Endodermal cell (in vitro differentiated cells): Measurements from ENCODE around the gene EIF4A2. TPM values are rescaled to one million over a fixed set of nuclear protein-coding genes. Genes with fewer than 3 reads are reported as not detected.
A peak's percentile ranks its signal among the peaks of the same experiment; 100 is the strongest.

Source experiments
- DNase-seq: peaks from one replicate; pipeline ENCODE4 v3.0.0-alpha.2; 2017
- H3K27ac ChIP-seq: 2 replicates; pipeline ENCODE4 v1.5.1; 2013; ENCODE audit warnings: mild to moderate bottlenecking, low read depth, low read length, moderate library complexity
- H3K27me3 ChIP-seq: 2 replicates; pipeline ENCODE4 v1.6.1; 2013; ENCODE audit warnings: mild to moderate bottlenecking, low read length, moderate library complexity; ENCODE audit not compliant: insufficient read depth, control insufficient read depth, poor library complexity, severe bottlenecking
- H3K36me3 ChIP-seq: 2 replicates; pipeline ENCODE4 v1.7.0; 2013; ENCODE audit warnings: mild to moderate bottlenecking, low read length, moderate library complexity; ENCODE audit not compliant: control insufficient read depth, insufficient read depth
- H3K4me1 ChIP-seq: one replicate; pipeline ENCODE4 v1.7.0; 2013; ENCODE audit warnings: low read length; ENCODE audit not compliant: control insufficient read depth, insufficient read depth
- H3K4me3 ChIP-seq: 2 replicates; pipeline ENCODE4 v1.5.1; 2013; ENCODE audit warnings: mild to moderate bottlenecking, low read length, moderate library complexity
- H3K9ac ChIP-seq: 2 replicates; pipeline ENCODE4 v1.6.1; 2013; ENCODE audit warnings: mild to moderate bottlenecking, low read length, moderate library complexity; ENCODE audit not compliant: poor library complexity, severe bottlenecking; ENCODE audit errors: extremely low read depth
- H3K9me3 ChIP-seq: 2 replicates; pipeline ENCODE4 v1.6.1; 2013; ENCODE audit warnings: mild to moderate bottlenecking, low read length, moderate library complexity; ENCODE audit not compliant: control insufficient read depth
- H3K27ac Mint-ChIP-seq: 2 replicates; pipeline ENCODE4 v1.8.0; 2020; ENCODE audit warnings: mixed read lengths
- H3K27me3 Mint-ChIP-seq: 2 replicates; pipeline ENCODE4 v1.8.0; 2021; ENCODE audit warnings: mild to moderate bottlenecking, mixed read lengths; ENCODE audit not compliant: insufficient read depth
- H3K36me3 Mint-ChIP-seq: 2 replicates; pipeline ENCODE4 v1.8.0; 2020; ENCODE audit warnings: low read depth, mixed read lengths
- H3K4me1 Mint-ChIP-seq: 2 replicates; pipeline ENCODE4 v1.8.0; 2020; ENCODE audit warnings: mixed read lengths
- H3K4me3 Mint-ChIP-seq: 2 replicates; pipeline ENCODE4 v1.8.0; 2020; ENCODE audit warnings: mild to moderate bottlenecking, moderate library complexity, mixed read lengths
- H3K9me3 Mint-ChIP-seq: 2 replicates; pipeline ENCODE4 v1.8.0; 2020; ENCODE audit warnings: mild to moderate bottlenecking, mixed read lengths
- WGBS, 2 experiments: methylation state at CpG; one replicate each; pipeline versions ENCODE4 v1.1.5 to v1.1.7; 2013; ENCODE audit warnings: missing lambda C conversion rate in 2 of 2, mixed read lengths in 1 of 2; ENCODE audit not compliant: insufficient coverage in 1 of 2, insufficient read length in 1 of 2; 5-methylcytosine and 5-hydroxymethylcytosine counted together
- long read RNA-seq, 4 experiments: library from polyadenylated mRNA in 2 of 4; library from RNA in 1 of 4; library from capped mRNA in 1 of 4; stranded (forward) in 3 of 4; unstranded in 1 of 4; transcript quantifications; one replicate each; pipeline ENCODE4 v2.0.0, GENCODE V29; 2020 to 2021; ENCODE audit warnings: inconsistent platforms in 1 of 4
- polyA plus RNA-seq, 2 experiments: library from polyadenylated mRNA; stranded (reverse); fragments of 50-300 nt; gene quantifications; one replicate each; pipeline ENCODE4 v1.2.3, GENCODE V29; 2013
- total RNA-seq, 2 donors: library from RNA; stranded (reverse); fragmentation: NEBNext Ultra II Directional in 1 of 2; extraction: Animal tissue kit (Norgen Biotek cat#: 25700) in 1 of 2; gene quantifications; 2 replicates in 1 of 2; 3 replicates in 1 of 2; pipeline ENCODE4 v1.2.1, GENCODE V29; 2021
- TF ChIP-seq, protein P1 (sequence below): fragments of 200-600 bp; sonication (generic); conservative IDR thresholded peaks from 2 replicates; pipeline ENCODE4 v1.5.0; 2021; ENCODE audit warnings: antibody characterized with exemption, mild to moderate bottlenecking

EIF4A2 gene
- 100 to 1,000 TPM; 329 TPM for total RNA-seq
- 599 TPM for polyA plus RNA-seq (2013, experiment 1 of 2)
- 546 TPM for polyA plus RNA-seq (2013, experiment 2 of 2)
- long read RNA-seq, experiment 1, transcript EIF4A2-205 (11 exons, 1,889 nt) = minor isoform, 12 of 126 reads
- long read RNA-seq, experiment 1, transcript EIF4A2-201 (11 exons, 1,919 nt) = major isoform, 38 of 126 reads
- long read RNA-seq, experiment 1, partial matches to known transcripts = 42 of 126 reads
- long read RNA-seq, experiment 1, other reads (novel, unspliced or antisense) = 22 of 126 reads
- long read RNA-seq, experiment 2, transcript EIF4A2-203 (10 exons, 1,751 nt) = minor isoform, 11 of 289 reads
- long read RNA-seq, experiment 2, transcript EIF4A2-201 (11 exons, 1,919 nt) = major isoform, 118 of 289 reads
- long read RNA-seq, experiment 2, transcript EIF4A2-205 (11 exons, 1,889 nt) = minor isoform, 43 of 289 reads
- long read RNA-seq, experiment 2, transcript EIF4A2-207 (10 exons, 1,729 nt) = minor isoform, 7 of 289 reads
- long read RNA-seq, experiment 2, partial matches to known transcripts = 50 of 289 reads
- long read RNA-seq, experiment 2, other reads (novel, unspliced or antisense) = 53 of 289 reads
- long read RNA-seq, experiment 3, transcript EIF4A2-203 (10 exons, 1,751 nt) = minor isoform, 88 of 1,452 reads
- long read RNA-seq, experiment 3, transcript EIF4A2-201 (11 exons, 1,919 nt) = major isoform, 652 of 1,452 reads
- long read RNA-seq, experiment 3, transcript EIF4A2-205 (11 exons, 1,889 nt) = minor isoform, 201 of 1,452 reads
- long read RNA-seq, experiment 3, transcript EIF4A2-202 (12 exons, 1,977 nt) = minor isoform, 31 of 1,452 reads
- long read RNA-seq, experiment 3, partial matches to known transcripts = 183 of 1,452 reads
- long read RNA-seq, experiment 3, other reads (novel, unspliced or antisense) = 260 of 1,452 reads
- long read RNA-seq, experiment 4, transcript EIF4A2-205 (11 exons, 1,889 nt) = minor isoform, 206 of 1,468 reads
- long read RNA-seq, experiment 4, transcript EIF4A2-203 (10 exons, 1,751 nt) = minor isoform, 157 of 1,468 reads
- long read RNA-seq, experiment 4, transcript EIF4A2-207 (10 exons, 1,729 nt) = minor isoform, 53 of 1,468 reads
- long read RNA-seq, experiment 4, transcript EIF4A2-201 (11 exons, 1,919 nt) = major isoform, 723 of 1,468 reads
- long read RNA-seq, experiment 4, partial matches to known transcripts = 125 of 1,468 reads
- long read RNA-seq, experiment 4, other reads (novel, unspliced or antisense) = 181 of 1,468 reads

DNA sequence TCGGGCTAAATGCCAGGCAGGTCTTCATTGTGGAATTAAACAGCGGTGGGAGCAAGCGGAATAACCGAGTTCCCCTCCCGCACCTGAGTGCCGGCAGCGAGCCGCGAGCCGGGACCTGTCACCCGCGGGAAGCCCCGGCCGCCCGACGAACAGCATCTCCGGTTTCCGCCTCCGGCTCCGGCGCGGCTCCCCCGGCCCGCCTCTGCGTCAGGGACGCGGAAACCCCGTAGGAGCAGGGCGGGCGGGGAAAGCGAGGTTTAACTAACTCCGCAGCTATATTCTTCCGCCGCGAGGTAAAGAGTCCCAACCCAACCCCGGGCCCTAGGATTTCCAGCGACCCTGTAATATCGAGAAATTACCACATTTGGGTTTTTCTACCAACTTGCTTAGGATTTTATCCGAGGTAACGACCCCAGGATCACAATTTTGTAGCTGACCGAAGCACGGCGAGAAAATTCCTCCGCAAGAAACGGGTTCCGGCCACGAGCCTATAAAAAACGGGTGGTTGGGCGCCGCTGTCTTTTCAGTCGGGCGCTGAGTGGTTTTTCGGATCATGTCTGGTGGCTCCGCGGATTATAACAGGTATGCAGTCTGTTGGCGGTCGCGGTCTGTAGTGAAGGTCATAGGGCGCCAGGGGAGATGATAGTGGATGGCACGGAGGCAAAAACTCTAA, at the start of gene EIF4A2:
TSS of gene EIF4A2 (plus strand) at position 520 of the 673 bp plus-strand sequence. CDS start at position 554, 34 bp downstream.
- no peaks in the 10 kb centered on the region for H3K4me1 ChIP-seq
- Mint-ChIP-seq H3K4me1 (peaks cover 26% of the 10 kb centered on the region), H3K27ac (peak within 1 kb of the TSS; percentile 99), H3K27me3 (peaks cover 34% of the 10 kb centered on the region), H3K9me3 (no peaks in the 10 kb centered on the region), H3K4me3 (peak within 1 kb of the TSS; percentile 99), H3K36me3 (peaks cover 46% of the 10 kb centered on the region)
- TF ChIP-seq, protein P1, sequence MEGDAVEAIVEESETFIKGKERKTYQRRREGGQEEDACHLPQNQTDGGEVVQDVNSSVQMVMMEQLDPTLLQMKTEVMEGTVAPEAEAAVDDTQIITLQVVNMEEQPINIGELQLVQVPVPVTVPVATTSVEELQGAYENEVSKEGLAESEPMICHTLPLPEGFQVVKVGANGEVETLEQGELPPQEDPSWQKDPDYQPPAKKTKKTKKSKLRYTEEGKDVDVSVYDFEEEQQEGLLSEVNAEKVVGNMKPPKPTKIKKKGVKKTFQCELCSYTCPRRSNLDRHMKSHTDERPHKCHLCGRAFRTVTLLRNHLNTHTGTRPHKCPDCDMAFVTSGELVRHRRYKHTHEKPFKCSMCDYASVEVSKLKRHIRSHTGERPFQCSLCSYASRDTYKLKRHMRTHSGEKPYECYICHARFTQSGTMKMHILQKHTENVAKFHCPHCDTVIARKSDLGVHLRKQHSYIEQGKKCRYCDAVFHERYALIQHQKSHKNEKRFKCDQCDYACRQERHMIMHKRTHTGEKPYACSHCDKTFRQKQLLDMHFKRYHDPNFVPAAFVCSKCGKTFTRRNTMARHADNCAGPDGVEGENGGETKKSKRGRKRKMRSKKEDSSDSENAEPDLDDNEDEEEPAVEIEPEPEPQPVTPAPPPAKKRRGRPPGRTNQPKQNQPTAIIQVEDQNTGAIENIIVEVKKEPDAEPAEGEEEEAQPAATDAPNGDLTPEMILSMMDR = no peak
- no peaks in the 10 kb centered on the region for H3K9me3 ChIP-seq
- peak within 1 kb of the TSS; percentile 94 for H3K4me3 ChIP-seq
- DNase-seq = peak; percentile 94
- H3K27me3 ChIP-seq = peaks cover 16% of the 10 kb centered on the region
- peak within 1 kb of the TSS; percentile 100 for H3K9ac ChIP-seq
- WGBS, 2 experiments = 0 to 1% methylated on average over 28 to 60 of the region's 60 CpGs
- H3K36me3 ChIP-seq = peaks cover 43% of the 10 kb centered on the region
- peak within 1 kb of the TSS; percentile 99 for H3K27ac ChIP-seq

DNA sequence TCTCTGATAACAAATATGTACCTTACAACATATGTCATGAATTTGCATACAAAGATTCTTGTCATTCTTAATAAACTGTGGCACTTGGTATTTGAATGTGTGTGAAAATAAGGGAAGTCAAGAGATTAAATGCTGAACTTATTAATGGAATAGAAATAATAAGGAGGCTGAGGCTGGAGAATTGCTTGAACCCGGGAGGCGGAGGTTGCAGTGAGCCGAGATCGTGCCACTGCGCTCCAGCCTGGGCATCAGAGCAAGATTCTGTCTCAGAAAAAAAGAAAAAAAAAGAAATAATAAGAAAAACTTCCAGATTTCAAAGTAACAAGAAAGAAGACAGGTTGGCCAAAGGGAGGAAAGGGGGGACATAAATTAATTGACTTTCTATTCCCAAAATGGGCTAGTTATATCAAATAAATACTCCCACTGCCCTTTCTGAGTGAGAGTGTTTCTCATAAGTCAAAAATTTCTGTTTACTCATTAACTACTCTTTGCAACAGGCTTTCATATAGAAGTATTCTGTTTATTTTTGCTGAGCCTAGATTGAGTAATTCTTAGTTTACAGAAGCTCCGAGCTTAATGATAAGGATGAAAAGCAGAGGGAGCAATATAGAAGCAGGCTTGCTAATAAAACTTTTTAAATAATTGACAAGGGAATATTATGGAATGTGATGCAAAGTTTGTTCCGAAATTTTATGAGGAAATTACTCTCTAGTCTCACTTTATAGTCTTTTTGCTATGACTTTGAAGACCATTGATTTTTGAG, 40.6 kb upstream of the EIF4A2 start:
- H3K36me3 Mint-ChIP-seq = no peaks in the 10 kb centered on the region
- no peak overlapping the region for H3K4me3 Mint-ChIP-seq
- no peak for DNase-seq
- H3K9ac ChIP-seq = no peak overlapping the region
- H3K4me1 Mint-ChIP-seq = peaks cover 3% of the 10 kb centered on the region
- no peaks in the 10 kb centered on the region for H3K4me1 ChIP-seq
- no peaks in the 10 kb centered on the region for H3K27me3 Mint-ChIP-seq
- no peak overlapping the region for H3K27ac ChIP-seq
- no peak overlapping the region for H3K4me3 ChIP-seq
- no peaks in the 10 kb centered on the region for H3K9me3 Mint-ChIP-seq
- WGBS, 2 experiments = 88 to 95% methylated on average over 4 to 7 of the region's 7 CpGs
- H3K36me3 ChIP-seq = no peaks in the 10 kb centered on the region
- H3K27me3 ChIP-seq = no peaks in the 10 kb centered on the region
- H3K9me3 ChIP-seq = no peaks in the 10 kb centered on the region
- TF ChIP-seq, protein P1 = no peak
- H3K27ac Mint-ChIP-seq = no peak overlapping the region
